ENCODE results near the gene GLI3.

GLI3 gene

DNA sequence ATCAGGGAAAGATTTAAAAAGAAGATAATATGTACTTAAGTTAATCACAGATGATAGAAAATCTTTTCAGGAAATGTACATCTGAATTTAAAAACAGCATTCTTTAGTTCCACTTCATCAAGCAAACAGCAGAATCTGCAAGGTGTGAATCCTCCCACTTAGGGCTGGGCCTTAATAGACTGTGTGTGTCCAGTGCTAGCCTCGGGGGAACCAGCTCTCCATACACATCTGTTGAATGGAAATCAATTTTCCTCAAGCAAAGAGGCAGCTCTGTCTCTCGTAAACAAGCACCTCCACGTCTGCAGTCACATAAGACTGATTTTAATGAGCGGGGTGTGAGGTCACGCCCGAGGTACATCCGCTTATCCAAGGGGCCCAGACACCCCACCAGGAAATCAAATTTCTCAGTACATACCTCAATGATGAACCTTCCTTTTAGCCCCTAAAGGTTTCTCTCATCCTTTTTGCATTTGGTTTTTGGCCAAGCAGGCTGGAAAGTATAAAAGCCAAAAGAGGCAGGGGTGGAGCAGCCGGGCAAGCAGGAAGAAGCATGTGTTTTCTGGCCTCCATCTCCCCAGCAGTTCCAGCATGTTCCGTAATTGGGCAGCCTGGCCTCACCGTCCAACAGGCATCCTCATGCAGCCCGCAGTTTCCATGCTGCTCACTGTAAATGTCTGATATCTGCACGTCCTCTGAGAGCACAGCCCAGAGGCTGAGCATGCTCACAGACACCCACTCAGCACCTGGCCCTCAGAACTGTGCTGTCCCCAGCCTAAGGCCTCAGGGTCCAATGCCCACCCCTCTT, 131.3 kb downstream of the GLI3 start:
- H3K9ac ChIP-seq (ENCODE audit: insufficient read length, low read depth) = no peak overlapping the region
- H3K27me3 ChIP-seq (ENCODE audit: insufficient read depth, insufficient read length) = no peaks in the 10 kb centered on the region
- DNase-seq (ENCODE audit: low read depth, low spot score) = no peak
- H3K4me1 ChIP-seq (ENCODE audit: insufficient read depth, insufficient read length) = peaks cover 13% of the 10 kb centered on the region
- peaks cover 11% of the 10 kb centered on the region for H3K36me3 ChIP-seq (ENCODE audit: insufficient read depth, insufficient read length, low read length)
- H3K9me3 ChIP-seq (ENCODE audit: insufficient read depth, low read length) = no peaks in the 10 kb centered on the region
- TF ChIP-seq ZNF274 (IDR thresholded peaks at IDR 0.05; ENCODE audit: low read depth, low read length) (no peak), SUZ12 (IDR thresholded peaks at IDR 0.05; ENCODE audit: extremely low read depth, insufficient read depth, insufficient read length) (no peak), YY1 (IDR thresholded peaks at IDR 0.05; ENCODE audit: insufficient read depth, insufficient read length) (no peak)
- H3K4me3 ChIP-seq (ENCODE audit: insufficient read length, low read depth) = no peak overlapping the region

DNA sequence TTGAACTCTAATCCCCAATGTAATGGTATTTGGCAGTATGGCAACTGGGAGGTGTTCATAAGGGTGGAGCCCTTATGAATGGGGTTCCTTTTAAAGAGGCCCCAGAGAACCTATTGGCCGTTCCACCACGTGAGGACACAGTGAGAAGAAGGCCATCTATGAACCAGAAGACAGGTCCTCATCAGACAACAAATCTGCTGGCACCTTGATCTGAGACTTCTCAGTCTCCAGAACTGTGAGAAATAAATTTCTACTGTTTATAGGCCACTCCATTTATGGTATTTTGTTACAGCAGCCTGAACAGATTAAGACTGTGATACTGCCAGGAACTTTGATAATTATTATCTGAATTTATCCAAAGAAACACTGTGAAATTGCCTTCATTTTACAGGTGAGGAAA, 132.3 kb downstream of the GLI3 start:
- no peaks in the 10 kb centered on the region for H3K27me3 ChIP-seq (ENCODE audit: insufficient read depth, insufficient read length)
- H3K9ac ChIP-seq (ENCODE audit: insufficient read length, low read depth) = no peak overlapping the region
- H3K4me1 ChIP-seq (ENCODE audit: insufficient read depth, insufficient read length) = peaks cover 13% of the 10 kb centered on the region
- H3K36me3 ChIP-seq (ENCODE audit: insufficient read depth, insufficient read length, low read length) = peaks cover 11% of the 10 kb centered on the region
- H3K4me3 ChIP-seq (ENCODE audit: insufficient read length, low read depth) = no peak overlapping the region
- H3K9me3 ChIP-seq (ENCODE audit: insufficient read depth, low read length) = no peaks in the 10 kb centered on the region
- no peak for DNase-seq (ENCODE audit: low read depth, low spot score)
- TF ChIP-seq YY1 (IDR thresholded peaks at IDR 0.05; ENCODE audit: insufficient read depth, insufficient read length) (no peak), ZNF274 (IDR thresholded peaks at IDR 0.05; ENCODE audit: low read depth, low read length) (no peak), SUZ12 (IDR thresholded peaks at IDR 0.05; ENCODE audit: extremely low read depth, insufficient read depth, insufficient read length) (no peak)

DNA sequence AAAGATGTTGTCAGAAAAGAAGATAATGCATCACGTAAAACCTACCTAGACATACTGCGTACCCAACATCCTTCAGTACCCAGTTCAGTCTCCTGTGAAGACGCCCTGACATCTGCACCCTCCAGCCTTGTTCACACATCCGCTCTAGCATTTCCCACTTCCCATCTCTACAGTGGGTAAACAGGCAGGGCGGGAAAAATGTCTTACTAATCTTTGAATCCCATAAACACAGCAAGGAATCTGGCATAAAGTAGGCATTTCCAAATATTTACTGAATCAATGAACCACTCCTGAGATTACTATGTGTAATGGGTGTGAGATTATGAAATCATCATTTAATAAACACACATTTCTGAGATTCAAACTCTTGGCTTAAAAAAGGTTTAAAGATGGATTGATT, 132.8 kb downstream of the GLI3 start:
- no peak for TF ChIP-seq YY1 (IDR thresholded peaks at IDR 0.05; ENCODE audit: insufficient read depth, insufficient read length)
- TF ChIP-seq ZNF274 (IDR thresholded peaks at IDR 0.05; ENCODE audit: low read depth, low read length) = no peak
- no peak for TF ChIP-seq SUZ12 (IDR thresholded peaks at IDR 0.05; ENCODE audit: extremely low read depth, insufficient read depth, insufficient read length)
- H3K9ac ChIP-seq (ENCODE audit: insufficient read length, low read depth) = no peak overlapping the region

DNA sequence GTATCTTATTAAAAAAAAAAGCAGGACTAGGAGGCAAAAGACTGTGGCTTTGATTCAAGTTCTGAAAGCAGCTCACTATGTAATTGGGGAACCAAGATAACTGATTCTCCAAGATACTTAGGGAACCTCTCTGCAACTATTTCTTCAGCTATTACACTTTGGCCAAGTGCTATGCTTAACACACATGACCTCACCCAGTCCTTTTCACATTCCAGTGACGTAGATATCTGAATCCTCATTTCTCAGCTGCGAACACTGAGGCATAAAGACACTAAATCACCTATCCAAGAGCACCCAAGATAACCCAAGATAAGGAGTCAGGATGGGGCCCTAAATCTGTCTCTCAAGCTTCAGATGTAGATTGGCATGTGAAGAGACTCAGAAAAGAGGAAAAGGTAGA, 133.6 kb downstream of the GLI3 start:
- Histone ChIP-seq H3K4me1 (ENCODE audit: insufficient read depth, insufficient read length) (peaks cover 6% of the 10 kb centered on the region), H3K36me3 (ENCODE audit: insufficient read depth, insufficient read length, low read length) (peaks cover 11% of the 10 kb centered on the region), H3K9me3 (ENCODE audit: insufficient read depth, low read length) (no peaks in the 10 kb centered on the region), H3K27me3 (ENCODE audit: insufficient read depth, insufficient read length) (no peaks in the 10 kb centered on the region), H3K4me3 (ENCODE audit: insufficient read length, low read depth) (no peak overlapping the region), H3K9ac (ENCODE audit: insufficient read length, low read depth) (no peak overlapping the region)
- TF ChIP-seq SUZ12 (IDR thresholded peaks at IDR 0.05; ENCODE audit: extremely low read depth, insufficient read depth, insufficient read length) (no peak), YY1 (IDR thresholded peaks at IDR 0.05; ENCODE audit: insufficient read depth, insufficient read length) (no peak), ZNF274 (IDR thresholded peaks at IDR 0.05; ENCODE audit: low read depth, low read length) (no peak)
- no peak for DNase-seq (ENCODE audit: low read depth, low spot score)

More for the DNA sequence above, 132.8 kb downstream of the GLI3 start:
- peaks cover 11% of the 10 kb centered on the region for H3K36me3 ChIP-seq (ENCODE audit: insufficient read depth, insufficient read length, low read length)
- no peaks in the 10 kb centered on the region for H3K9me3 ChIP-seq (ENCODE audit: insufficient read depth, low read length)
- no peak overlapping the region for H3K4me3 ChIP-seq (ENCODE audit: insufficient read length, low read depth)
- H3K4me1 ChIP-seq (ENCODE audit: insufficient read depth, insufficient read length) = peaks cover 13% of the 10 kb centered on the region
- no peaks in the 10 kb centered on the region for H3K27me3 ChIP-seq (ENCODE audit: insufficient read depth, insufficient read length)
- no peak for DNase-seq (ENCODE audit: low read depth, low spot score)

DNA sequence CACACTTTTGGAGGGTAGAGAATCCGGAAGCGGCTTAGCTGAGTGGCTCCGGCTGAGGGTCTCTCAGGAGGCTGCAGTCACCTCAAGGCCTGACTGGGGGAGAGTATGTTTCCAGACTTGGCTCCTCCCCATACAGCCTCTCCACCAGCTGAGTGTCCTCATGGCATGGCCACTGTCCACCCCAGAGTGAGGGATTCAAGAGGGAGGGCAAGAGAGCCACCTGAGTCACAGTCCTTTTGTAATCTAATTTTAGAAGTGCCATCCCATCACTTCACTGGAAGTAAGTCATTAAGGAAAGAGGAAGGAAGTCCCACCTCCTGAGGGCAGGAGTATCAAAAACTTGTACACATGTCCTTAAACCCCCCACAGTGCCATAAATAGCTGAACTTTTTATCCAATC, 134.0 kb downstream of the GLI3 start:
- Histone ChIP-seq H3K4me1 (ENCODE audit: insufficient read depth, insufficient read length) (peaks cover 4% of the 10 kb centered on the region), H3K4me3 (ENCODE audit: insufficient read length, low read depth) (no peak overlapping the region), H3K9me3 (ENCODE audit: insufficient read depth, low read length) (no peaks in the 10 kb centered on the region), H3K36me3 (ENCODE audit: insufficient read depth, insufficient read length, low read length) (peaks cover 11% of the 10 kb centered on the region), H3K27me3 (ENCODE audit: insufficient read depth, insufficient read length) (no peaks in the 10 kb centered on the region), H3K9ac (ENCODE audit: insufficient read length, low read depth) (no peak overlapping the region)
- no peak for TF ChIP-seq ZNF274 (IDR thresholded peaks at IDR 0.05; ENCODE audit: low read depth, low read length)
- TF ChIP-seq SUZ12 (IDR thresholded peaks at IDR 0.05; ENCODE audit: extremely low read depth, insufficient read depth, insufficient read length) = no peak
- no peak for TF ChIP-seq YY1 (IDR thresholded peaks at IDR 0.05; ENCODE audit: insufficient read depth, insufficient read length)
- DNase-seq (ENCODE audit: low read depth, low spot score) = no peak

DNA sequence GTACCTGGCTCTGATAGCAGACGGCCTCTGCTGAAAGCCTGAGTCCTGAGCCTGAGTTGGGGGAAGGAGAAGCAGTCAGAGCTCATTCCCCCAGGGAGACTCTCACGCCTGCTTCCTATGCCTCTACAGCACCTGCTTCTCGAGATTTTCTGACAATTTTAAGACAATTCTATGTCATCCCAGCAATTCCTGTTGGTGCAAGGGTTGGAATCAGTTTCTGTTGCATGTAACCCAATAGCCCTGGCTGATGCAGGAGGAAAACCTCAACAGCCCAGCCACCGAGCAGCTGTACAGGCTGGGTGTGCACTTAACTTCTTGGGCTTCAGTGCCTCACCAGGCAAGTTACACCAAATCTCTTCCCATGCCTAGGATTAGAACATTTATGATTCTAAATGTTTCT, 134.7 kb downstream of the GLI3 start:
- no peak for DNase-seq (ENCODE audit: low read depth, low spot score)
- Histone ChIP-seq H3K4me3 (ENCODE audit: insufficient read length, low read depth) (no peak overlapping the region), H3K9ac (ENCODE audit: insufficient read length, low read depth) (no peak overlapping the region), H3K36me3 (ENCODE audit: insufficient read depth, insufficient read length, low read length) (peaks cover 11% of the 10 kb centered on the region), H3K4me1 (ENCODE audit: insufficient read depth, insufficient read length) (peaks cover 4% of the 10 kb centered on the region), H3K9me3 (ENCODE audit: insufficient read depth, low read length) (no peaks in the 10 kb centered on the region), H3K27me3 (ENCODE audit: insufficient read depth, insufficient read length) (no peaks in the 10 kb centered on the region)
- TF ChIP-seq SUZ12 (IDR thresholded peaks at IDR 0.05; ENCODE audit: extremely low read depth, insufficient read depth, insufficient read length) = no peak
- no peak for TF ChIP-seq ZNF274 (IDR thresholded peaks at IDR 0.05; ENCODE audit: low read depth, low read length)
- TF ChIP-seq YY1 (IDR thresholded peaks at IDR 0.05; ENCODE audit: insufficient read depth, insufficient read length) = no peak

DNA sequence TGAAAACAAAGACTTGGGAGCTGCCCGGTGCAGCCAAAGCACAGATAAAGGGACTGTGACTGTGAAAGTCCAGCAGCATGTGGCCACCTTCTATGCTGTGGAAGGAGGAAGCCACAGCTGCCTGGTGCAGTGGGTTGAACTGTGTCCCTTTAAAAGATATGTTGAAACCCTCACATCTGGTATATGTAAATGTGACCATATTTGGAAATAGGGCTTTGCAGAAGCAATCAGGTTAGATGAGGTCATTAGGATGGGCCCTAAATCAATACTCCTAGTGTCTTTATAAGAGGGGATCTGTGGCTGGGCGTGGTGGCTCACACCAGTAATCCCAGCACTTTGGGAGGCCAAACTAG, 136.9 kb downstream of the GLI3 start:
- Histone ChIP-seq H3K27me3 (ENCODE audit: insufficient read depth, insufficient read length) (no peaks in the 10 kb centered on the region), H3K9me3 (ENCODE audit: insufficient read depth, low read length) (no peaks in the 10 kb centered on the region), H3K36me3 (ENCODE audit: insufficient read depth, insufficient read length, low read length) (peaks cover 14% of the 10 kb centered on the region), H3K9ac (ENCODE audit: insufficient read length, low read depth) (no peak overlapping the region), H3K4me1 (ENCODE audit: insufficient read depth, insufficient read length) (peaks cover 11% of the 10 kb centered on the region), H3K4me3 (ENCODE audit: insufficient read length, low read depth) (no peak overlapping the region)
- no peak for TF ChIP-seq YY1 (IDR thresholded peaks at IDR 0.05; ENCODE audit: insufficient read depth, insufficient read length)
- TF ChIP-seq ZNF274 (IDR thresholded peaks at IDR 0.05; ENCODE audit: low read depth, low read length) = no peak
- no peak for TF ChIP-seq SUZ12 (IDR thresholded peaks at IDR 0.05; ENCODE audit: extremely low read depth, insufficient read depth, insufficient read length)
- DNase-seq (ENCODE audit: low read depth, low spot score) = no peak
